Measurements from ENCODE around the gene FNDC8.
A peak's percentile ranks its signal among the peaks of the same experiment; 100 is the strongest.

DNA sequence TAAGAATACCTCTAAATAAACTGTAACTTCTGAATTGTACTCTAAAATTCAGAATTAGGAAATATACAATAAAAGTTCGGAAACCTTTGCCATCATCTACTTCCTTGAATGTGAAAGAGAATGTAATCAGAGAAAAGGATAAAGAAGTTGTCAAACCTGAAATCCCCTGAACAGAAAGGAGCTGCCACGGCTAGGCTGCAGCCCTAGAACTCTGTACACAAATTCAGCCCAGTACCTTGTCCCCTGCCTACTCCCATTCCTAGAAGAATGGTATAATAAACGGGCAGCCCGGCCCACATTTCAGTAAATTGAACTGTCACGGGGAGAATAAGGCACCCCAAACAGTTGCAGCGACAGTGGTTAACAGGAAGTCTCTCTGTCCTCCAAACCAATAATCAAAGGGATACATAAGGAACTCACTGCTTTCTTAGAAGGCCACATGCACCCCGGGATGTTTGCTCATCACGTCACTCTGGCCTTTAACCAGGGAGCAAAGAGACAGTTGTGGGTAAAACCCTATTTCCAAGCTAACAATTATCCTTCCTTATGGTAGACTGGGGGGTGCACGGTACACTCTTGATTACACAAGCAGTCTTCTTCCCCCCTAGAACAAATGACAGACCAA lies 33.6 kb upstream of the FNDC8 start:
- TF ChIP-seq POLR2A (IDR thresholded peaks at IDR 0.05; ENCODE audit: low read depth, low read length) (peak; percentile 12), POLR2AphosphoS5 (IDR thresholded peaks at IDR 0.05; ENCODE audit: low read depth, low read length) (no peak), TAF1 (IDR thresholded peaks at IDR 0.05; ENCODE audit: low read depth, low read length) (0 out of 2 replicates have a peak, but pooled peaks have one; percentile 9), POU2F2 (IDR thresholded peaks at IDR 0.05; ENCODE audit: low read depth, low read length) (no peak), SPI1 (IDR thresholded peaks at IDR 0.05; ENCODE audit: low read depth, low read length) (no peak)

Data from GM12891 (cell line).